Right atrium auricular region (tissue), 2 donors: ENCODE results near the gene NAA20. TPM values are rescaled to one million over a fixed set of nuclear protein-coding genes. Genes with fewer than 3 reads are reported as not detected.

Experiments used
- DNase-seq: peaks from one replicate; pipeline ENCODE4 v3.0.0-alpha.2; 2019; ENCODE audit warnings: low spot score
- H3K27ac ChIP-seq, 2 donors: fragments of 200-600 bp; sonication (generic); 1 replicate in 1 of 2; 2 replicates in 1 of 2; pipeline ENCODE4 v1.5.1; 2016 to 2019
- H3K27me3 ChIP-seq, 2 donors: fragments of 200-600 bp; sonication (generic); one replicate each; pipeline versions ENCODE4 v1.5.1 to v1.6.0; 2017 to 2019
- H3K36me3 ChIP-seq: fragments of 200-600 bp; sonication (generic); one replicate; pipeline ENCODE4 v1.5.1; 2016
- H3K4me1 ChIP-seq, 2 donors: fragments of 200-600 bp; sonication (generic); one replicate each; pipeline versions ENCODE4 v1.5.1 to v1.6.0; 2017 to 2019
- H3K4me3 ChIP-seq, 2 donors: fragments of 200-600 bp; sonication (generic); 1 replicate in 1 of 2; 2 replicates in 1 of 2; pipeline ENCODE4 v1.5.1; 2017 to 2019; ENCODE audit warnings: mild to moderate bottlenecking in 1 of 2, moderate library complexity in 1 of 2
- H3K9me3 ChIP-seq, 2 donors: fragments of 200-600 bp; sonication (generic); one replicate each; pipeline ENCODE4 v1.5.1; 2019
- CTCF ChIP-seq, 2 donors: fragments of 200-600 bp; sonication (generic); IDR thresholded peaks; one replicate each; pipeline ENCODE4 v1.5.1; 2019; ENCODE audit warnings: antibody characterized with exemption in 2 of 2
- total RNA-seq, 2 donors: library from RNA; depleted of rRNA; stranded (reverse); fragments of >200 nt; gene quantifications; one replicate each; pipeline ENCODE4 v1.1.0, GENCODE V29; 2016

The NAA20 gene
- total RNA-seq, 2 donors from 2014 or later = 32.2 to 33.8 TPM

- Histone ChIP-seq H3K4me3 (no peak overlapping the region), H3K36me3 (no peaks in the 10 kb centered on the region), H3K9me3 (no peaks in the 10 kb centered on the region), H3K27ac (no peak overlapping the region), H3K4me1 (no peaks in the 10 kb centered on the region), H3K27me3 (peaks cover 0 to 7% of the 10 kb centered on the region in 2 donors)
- no peak for TF ChIP-seq CTCF (IDR thresholded peaks at IDR 0.05)
- DNase-seq = no peak
Measured at GRCh38 chr20:20079102-20079784, 62.1 kb downstream of the NAA20 start.

Other genes with a start within 250 kb of the NAA20 start
- 10 to 100 TPM; 12.5 to 14.9 TPM for gene CRNKL1, start 35.1 kb downstream of the NAA20 start, total RNA-seq
- 1 to 10 TPM; 1.0 to 1.9 TPM for gene CFAP61, start 35.2 kb downstream of the NAA20 start, total RNA-seq